ENCODE measurements around the gene RNF152.

- TF ChIP-seq CTCF (IDR thresholded peaks at IDR 0.05; ENCODE audit: low read depth, low read length, poor library complexity, severe bottlenecking) (no peak), EZH2phosphoT487 (IDR thresholded peaks at IDR 0.05; ENCODE audit: borderline replicate concordance, low read length) (no peak)
Observed at GRCh38 chr18:61910101-61910500, 17.3 kb upstream of the RNF152 start.

All from DOHH2 (cell line).